ENCODE measurements around the gene FKRP. TPM values are rescaled to one million over a fixed set of nuclear protein-coding genes. Genes with fewer than 3 reads are reported as not detected.

Gene FKRP
- total RNA-seq, 2 experiments from 2014 or later = 11.4 to 12.3 TPM

DNA sequence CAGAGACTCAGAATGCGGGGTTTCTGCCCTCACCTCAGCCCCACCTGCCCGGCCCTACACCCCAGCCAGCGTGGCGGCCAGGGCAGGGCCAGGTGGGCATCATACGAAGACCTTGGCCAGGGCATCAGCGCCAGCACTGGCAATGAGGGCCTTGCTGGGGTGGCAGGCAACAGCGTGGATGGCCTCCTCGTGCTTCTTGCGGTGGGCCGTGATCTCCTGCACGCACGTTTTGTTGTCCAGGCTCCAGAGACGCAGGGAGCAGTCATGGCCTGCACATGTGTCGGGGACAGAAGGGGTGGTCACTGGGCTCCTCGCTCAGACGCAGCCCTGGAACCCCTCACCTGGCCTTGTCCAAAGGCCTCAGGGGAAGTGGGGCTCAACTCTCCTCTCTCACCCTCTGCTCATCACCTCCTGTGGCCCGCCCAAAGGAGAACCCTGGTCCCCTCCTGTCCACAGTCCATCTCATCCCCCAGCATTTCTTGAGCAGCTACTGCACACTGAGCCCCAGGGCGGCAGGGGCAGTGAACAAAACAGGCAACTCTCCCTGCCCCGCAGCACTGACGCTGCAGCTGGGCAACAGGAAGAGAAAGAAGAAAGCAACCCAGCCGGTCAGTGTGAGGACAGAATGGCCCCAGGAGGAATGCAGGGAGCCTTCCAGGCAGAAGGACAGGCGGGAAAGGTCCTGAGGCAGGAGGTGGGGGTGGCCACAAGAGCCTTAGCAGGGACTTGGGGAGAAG, 25.2 kb upstream of the FKRP start:
- CTCF ChIA-PET = interaction anchor here (1.2 to 1.4 kb wide), 2 partner anchors 10 to 27 kb away, joined by 3 read pairs; no protein-coding TSS in a partner anchor
- peaks cover 27% of the 10 kb centered on the region for H3K4me1 Mint-ChIP-seq (ENCODE audit: low read depth)
- no peak overlapping the region for H3K4me3 Mint-ChIP-seq
- intact Hi-C loops (cut with micrococcal nuclease) = no loop called here
- peaks cover 31% of the 10 kb centered on the region for H3K36me3 Mint-ChIP-seq
- DNase-seq = no peak
- H3K9me3 Mint-ChIP-seq = no peaks in the 10 kb centered on the region
- no peaks in the 10 kb centered on the region for H3K27me3 Mint-ChIP-seq
- POLR2A ChIA-PET = no interaction called here
- H3K27ac Mint-ChIP-seq = peak overlapping the region; percentile 35

DNA sequence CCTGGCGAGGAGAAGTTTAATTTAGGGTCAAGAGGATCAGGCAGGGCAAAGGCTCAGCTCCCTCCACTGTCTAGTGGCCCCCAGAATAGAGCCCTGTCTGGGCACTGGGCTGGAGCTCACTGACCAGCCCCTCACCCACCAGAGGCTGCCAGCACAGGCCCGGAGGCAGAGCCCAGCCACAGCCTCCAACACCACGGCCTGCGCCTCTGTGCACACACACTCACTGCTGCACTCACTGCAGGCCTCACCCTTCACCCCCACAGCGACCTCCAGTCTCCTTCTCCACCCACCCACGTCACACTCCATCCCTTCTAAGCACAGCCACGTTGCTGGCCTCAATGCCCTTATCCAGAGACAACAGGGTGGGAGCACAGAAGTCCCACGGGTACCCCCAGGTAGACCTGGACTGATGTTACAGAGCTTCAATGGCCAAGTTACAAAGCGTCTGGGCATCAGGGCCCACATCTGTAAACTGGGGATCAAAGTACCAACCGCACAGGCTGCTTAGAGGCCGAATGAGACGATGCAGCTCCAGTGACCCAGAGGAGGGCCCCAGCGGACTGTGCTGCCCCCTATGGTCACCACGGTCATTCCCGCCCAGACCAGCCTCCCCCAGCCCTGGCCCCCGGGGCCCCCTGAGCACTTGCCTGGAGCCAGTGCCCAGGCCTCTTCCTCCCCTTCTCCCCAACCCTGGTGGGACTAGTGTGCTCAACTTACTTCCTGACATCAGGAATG, 24.4 kb upstream of the FKRP start:
- no peaks in the 10 kb centered on the region for H3K9me3 Mint-ChIP-seq
- ChIA-PET CTCF (interaction anchor here (1.4 kb wide), 1 partner anchor 9 kb away, joined by 3 read pairs; no protein-coding TSS in a partner anchor), POLR2A (no interaction called here)
- H3K27ac Mint-ChIP-seq = no peak overlapping the region
- peaks cover 39% of the 10 kb centered on the region for H3K36me3 Mint-ChIP-seq
- no peaks in the 10 kb centered on the region for H3K27me3 Mint-ChIP-seq
- no peak overlapping the region for H3K4me3 Mint-ChIP-seq
- intact Hi-C loops (cut with micrococcal nuclease) = no loop called here
- no peak for DNase-seq
- H3K4me1 Mint-ChIP-seq (ENCODE audit: low read depth) = peaks cover 27% of the 10 kb centered on the region

DNA sequence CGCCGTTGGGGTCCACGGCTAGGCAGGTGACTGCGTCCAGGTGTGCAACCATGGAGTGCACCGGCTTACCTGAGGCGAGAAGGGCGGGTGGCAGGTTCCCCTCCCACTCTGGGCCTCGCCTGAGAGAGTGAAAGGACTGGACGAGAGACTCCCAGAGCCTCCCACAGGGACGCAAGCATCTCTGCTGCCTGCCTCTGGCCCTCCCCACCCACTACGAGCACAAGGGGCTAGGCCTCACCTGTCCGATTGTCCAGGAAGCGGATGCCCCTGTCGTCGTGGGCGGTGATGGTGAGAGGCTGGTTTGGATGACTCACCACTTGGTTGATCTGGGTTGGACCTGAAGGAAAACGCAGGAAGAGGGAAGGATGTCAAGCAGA, 23.9 kb upstream of the FKRP start:
- ChIA-PET CTCF (no interaction called here), POLR2A (no interaction called here)
- Mint-ChIP-seq H3K9me3 (no peaks in the 10 kb centered on the region), H3K4me1 (ENCODE audit: low read depth) (peaks cover 27% of the 10 kb centered on the region), H3K36me3 (peaks cover 44% of the 10 kb centered on the region), H3K27ac (no peak overlapping the region), H3K27me3 (no peaks in the 10 kb centered on the region), H3K4me3 (no peak overlapping the region)
- no peak for DNase-seq
- intact Hi-C loops (cut with micrococcal nuclease) = no loop called here

DNA sequence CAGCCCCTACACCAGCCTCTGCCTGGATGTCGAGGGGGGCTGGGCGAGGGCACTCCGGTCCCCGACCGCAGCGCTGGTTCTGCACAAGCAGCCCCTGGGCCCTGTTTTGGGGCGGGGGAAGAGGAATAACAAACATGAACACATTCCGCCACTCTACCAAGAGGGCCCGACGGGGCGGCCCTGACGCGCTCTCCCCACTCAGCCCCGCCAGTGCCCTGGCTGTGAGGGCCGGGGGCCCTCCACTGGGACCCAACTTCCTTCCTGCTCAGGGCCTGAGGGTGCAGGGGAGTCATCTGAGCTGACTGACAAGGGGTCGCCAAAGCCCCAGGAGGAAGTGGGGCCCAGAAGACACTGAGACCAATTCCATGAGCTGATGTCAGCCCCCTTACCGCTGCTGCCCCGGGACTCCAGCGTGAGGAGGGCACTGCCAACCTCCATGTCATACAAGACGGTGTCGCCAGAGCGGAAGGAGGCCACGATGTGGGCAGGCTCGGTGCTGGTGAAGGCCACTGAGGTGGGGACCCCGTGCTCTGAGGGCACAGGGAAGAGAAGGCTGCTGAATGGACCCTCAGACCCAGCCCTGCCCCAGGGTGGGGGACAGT, 23.3 kb upstream of the FKRP start:
- Mint-ChIP-seq H3K27me3 (no peaks in the 10 kb centered on the region), H3K9me3 (no peaks in the 10 kb centered on the region), H3K36me3 (peaks cover 48% of the 10 kb centered on the region), H3K4me1 (ENCODE audit: low read depth) (peaks cover 27% of the 10 kb centered on the region), H3K27ac (no peak overlapping the region), H3K4me3 (no peak overlapping the region)
- DNase-seq = no peak
- CTCF ChIA-PET = no interaction called here
- intact Hi-C loops (cut with micrococcal nuclease) = no loop called here
- POLR2A ChIA-PET = interaction anchor here (0.7 to 1.5 kb wide), 2 partner anchors 9 to 104 kb away, joined by 3 to 4 read pairs; no protein-coding TSS in a partner anchor

DNA sequence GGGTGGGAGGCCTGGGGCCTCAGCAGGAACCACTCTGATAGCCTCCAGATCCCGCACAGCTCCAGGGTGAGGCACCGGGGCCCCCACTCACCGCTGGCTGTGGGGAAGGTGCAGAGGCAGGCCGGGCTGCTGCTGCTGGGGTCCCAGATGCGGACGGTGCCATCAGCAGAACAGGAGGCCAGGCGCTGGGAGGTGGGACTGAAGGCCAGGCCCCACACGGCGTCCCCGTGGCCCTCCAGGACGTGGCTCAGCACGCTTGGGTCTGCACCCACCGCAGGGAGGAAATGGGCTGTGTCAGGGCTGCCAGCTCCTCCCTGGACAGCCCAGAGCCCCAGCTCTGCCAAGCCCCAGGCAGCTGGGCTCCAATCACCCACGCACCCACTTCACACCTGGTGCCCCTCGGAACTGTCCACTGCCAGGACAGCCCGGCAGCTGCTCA, 22.8 kb upstream of the FKRP start:
- Mint-ChIP-seq H3K9me3 (no peaks in the 10 kb centered on the region), H3K36me3 (peaks cover 49% of the 10 kb centered on the region), H3K4me3 (no peak overlapping the region), H3K27me3 (no peaks in the 10 kb centered on the region), H3K4me1 (ENCODE audit: low read depth) (peaks cover 22% of the 10 kb centered on the region), H3K27ac (no peak overlapping the region)
- ChIA-PET POLR2A (interaction anchor here (0.7 to 1.5 kb wide), 2 partner anchors 9 to 104 kb away, joined by 3 to 4 read pairs; no protein-coding TSS in a partner anchor), CTCF (interaction anchor here (1.3 kb wide), 1 partner anchor 19 kb away, joined by 6 read pairs; no protein-coding TSS in a partner anchor)
- intact Hi-C loops (cut with micrococcal nuclease) = no loop called here
- no peak for DNase-seq

DNA sequence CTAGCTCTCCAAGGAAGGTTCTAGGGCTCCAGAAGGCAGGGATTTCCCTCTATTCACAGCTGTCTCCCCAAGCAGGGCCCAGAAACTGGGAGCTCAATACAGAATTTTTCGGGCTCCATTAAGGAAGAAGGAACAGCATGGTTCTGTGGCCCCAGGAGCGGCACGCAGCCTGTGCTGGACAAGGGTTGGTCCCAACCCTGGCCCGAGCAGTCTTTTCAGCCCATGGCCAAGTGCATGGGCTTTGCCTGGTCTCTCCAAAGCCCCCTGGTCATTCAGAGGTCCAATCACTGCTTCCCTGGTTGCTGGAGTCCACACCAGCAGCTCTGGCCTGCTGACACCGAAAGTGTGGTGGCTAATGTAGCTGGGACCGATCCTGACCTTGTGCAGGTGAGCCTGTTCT, 22.4 kb upstream of the FKRP start:
- peaks cover 50% of the 10 kb centered on the region for H3K36me3 Mint-ChIP-seq
- H3K4me1 Mint-ChIP-seq (ENCODE audit: low read depth) = peaks cover 17% of the 10 kb centered on the region
- CTCF ChIA-PET = interaction anchor here (1.3 kb wide), 1 partner anchor 19 kb away, joined by 6 read pairs; no protein-coding TSS in a partner anchor
- H3K9me3 Mint-ChIP-seq = no peaks in the 10 kb centered on the region
- DNase-seq = no peak
- no peak overlapping the region for H3K4me3 Mint-ChIP-seq
- H3K27ac Mint-ChIP-seq = no peak overlapping the region
- POLR2A ChIA-PET = interaction anchor here (0.7 to 1.5 kb wide), 2 partner anchors 9 to 105 kb away, joined by 3 to 4 read pairs; no protein-coding TSS in a partner anchor
- intact Hi-C loops (cut with micrococcal nuclease) = no loop called here
- no peaks in the 10 kb centered on the region for H3K27me3 Mint-ChIP-seq

DNA sequence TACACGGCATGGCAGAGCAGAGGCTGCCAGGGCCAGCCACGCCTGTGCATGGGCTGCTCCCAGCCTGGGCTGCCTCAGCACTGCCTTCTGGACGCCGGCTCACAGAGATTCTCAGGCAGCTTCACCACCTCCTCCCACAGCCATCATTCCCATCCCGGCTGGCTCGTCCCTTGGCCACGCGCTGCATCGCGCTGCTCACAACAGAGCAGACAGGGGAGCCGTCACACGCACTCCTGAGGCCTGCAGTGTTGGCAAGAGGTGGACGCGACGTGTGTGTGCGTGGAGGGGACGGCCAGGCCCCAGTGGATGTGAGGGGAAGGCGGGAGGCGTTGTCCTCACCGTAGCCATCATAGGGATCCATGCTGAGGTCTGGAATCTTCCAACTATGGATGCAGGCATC, 21.4 kb upstream of the FKRP start:
- Mint-ChIP-seq H3K9me3 (no peaks in the 10 kb centered on the region), H3K36me3 (peaks cover 51% of the 10 kb centered on the region), H3K27me3 (no peaks in the 10 kb centered on the region), H3K4me1 (ENCODE audit: low read depth) (peaks cover 10% of the 10 kb centered on the region), H3K4me3 (no peak overlapping the region), H3K27ac (no peak overlapping the region)
- ChIA-PET CTCF (interaction anchor here (1.3 kb wide), 1 partner anchor 20 kb away, joined by 5 read pairs; no protein-coding TSS in a partner anchor), POLR2A (no interaction called here)
- DNase-seq = no peak
- intact Hi-C loops (cut with micrococcal nuclease) = no loop called here

DNA sequence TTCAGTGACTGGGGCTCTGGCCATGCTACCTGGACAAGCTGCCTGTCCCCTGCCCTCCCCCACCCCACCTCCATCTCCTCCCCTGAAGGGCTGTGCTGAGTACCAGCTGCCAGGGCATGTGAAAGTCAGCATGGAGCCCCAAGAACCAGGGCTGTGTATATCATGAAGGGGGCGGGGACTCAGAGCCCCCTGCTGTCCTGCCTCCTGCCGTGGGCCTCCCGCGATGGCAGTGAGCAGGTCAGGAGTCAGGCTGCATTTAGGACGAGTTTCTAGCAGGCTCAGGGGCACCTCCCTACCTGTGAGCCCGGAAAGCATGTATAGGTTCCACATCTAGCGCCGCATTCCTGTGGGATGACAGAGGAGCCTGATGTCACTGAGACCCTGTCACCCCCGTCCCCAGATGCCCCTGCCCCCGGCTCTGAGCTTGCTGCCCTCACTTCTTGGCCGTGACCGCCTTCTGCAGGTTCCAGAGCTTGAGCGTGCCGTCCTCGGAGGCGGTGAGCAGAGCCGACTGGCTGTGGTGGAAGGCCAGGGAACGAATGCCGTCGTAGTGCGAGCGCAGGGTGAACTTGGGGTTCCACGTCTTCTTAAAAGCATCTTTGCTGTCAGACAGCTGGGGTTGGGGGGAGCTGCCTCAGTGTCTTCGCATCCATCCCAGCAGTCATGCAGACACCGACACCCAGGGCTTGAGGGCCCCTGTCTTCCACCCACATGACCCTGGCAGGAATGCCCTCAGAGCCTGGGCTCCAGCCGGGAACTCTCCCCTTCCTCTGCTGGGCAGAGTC, 20.6 kb upstream of the FKRP start:
- no peak for DNase-seq
- H3K4me1 Mint-ChIP-seq (ENCODE audit: low read depth) = peaks cover 9% of the 10 kb centered on the region
- POLR2A ChIA-PET = no interaction called here
- no peaks in the 10 kb centered on the region for H3K9me3 Mint-ChIP-seq
- H3K36me3 Mint-ChIP-seq = peaks cover 48% of the 10 kb centered on the region
- H3K4me3 Mint-ChIP-seq = no peak overlapping the region
- intact Hi-C loops (cut with micrococcal nuclease) = no loop called here
- H3K27me3 Mint-ChIP-seq = no peaks in the 10 kb centered on the region
- H3K27ac Mint-ChIP-seq = no peak overlapping the region
- CTCF ChIA-PET = interaction anchor here (1.3 kb wide), 1 partner anchor 21 kb away, joined by 5 read pairs; no protein-coding TSS in a partner anchor

DNA sequence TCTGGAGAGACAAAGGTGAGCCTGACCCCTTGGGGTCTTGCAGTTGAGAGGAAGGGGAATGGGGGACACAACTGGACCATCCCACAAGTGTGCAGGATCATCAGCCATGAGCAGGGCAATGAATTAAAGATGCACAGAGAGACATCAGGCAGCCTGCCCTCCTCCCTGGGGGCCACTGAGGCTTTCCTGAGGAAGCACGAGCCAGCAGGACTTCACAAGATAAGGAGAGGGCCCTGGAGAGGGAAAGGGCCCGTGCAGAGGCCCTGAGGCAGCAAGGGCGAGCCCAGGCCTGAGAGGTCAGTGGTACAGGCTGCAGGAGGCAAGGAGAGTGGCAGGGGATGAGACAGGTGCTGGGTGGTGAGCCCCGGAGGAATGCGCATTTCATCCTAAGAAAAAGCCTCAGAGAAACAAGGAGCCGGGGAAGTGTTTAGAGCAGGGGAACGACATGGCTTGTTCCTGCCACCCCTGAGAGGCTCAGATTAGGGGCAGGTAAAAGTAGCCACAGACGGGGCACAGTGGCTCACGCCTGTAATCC, 19.9 kb upstream of the FKRP start:
- no peak for DNase-seq
- H3K9me3 Mint-ChIP-seq = no peaks in the 10 kb centered on the region
- intact Hi-C loops (cut with micrococcal nuclease) = no loop called here
- H3K4me3 Mint-ChIP-seq = no peak overlapping the region
- CTCF ChIA-PET = interaction anchor here (1.0 to 6.4 kb wide), 3 partner anchors 11 to 22 kb away, joined by 3 to 121 read pairs (median 5); no protein-coding TSS in a partner anchor
- H3K36me3 Mint-ChIP-seq = peaks cover 47% of the 10 kb centered on the region
- peaks cover 8% of the 10 kb centered on the region for H3K4me1 Mint-ChIP-seq (ENCODE audit: low read depth)
- POLR2A ChIA-PET = no interaction called here
- no peaks in the 10 kb centered on the region for H3K27me3 Mint-ChIP-seq
- H3K27ac Mint-ChIP-seq = no peak overlapping the region

DNA sequence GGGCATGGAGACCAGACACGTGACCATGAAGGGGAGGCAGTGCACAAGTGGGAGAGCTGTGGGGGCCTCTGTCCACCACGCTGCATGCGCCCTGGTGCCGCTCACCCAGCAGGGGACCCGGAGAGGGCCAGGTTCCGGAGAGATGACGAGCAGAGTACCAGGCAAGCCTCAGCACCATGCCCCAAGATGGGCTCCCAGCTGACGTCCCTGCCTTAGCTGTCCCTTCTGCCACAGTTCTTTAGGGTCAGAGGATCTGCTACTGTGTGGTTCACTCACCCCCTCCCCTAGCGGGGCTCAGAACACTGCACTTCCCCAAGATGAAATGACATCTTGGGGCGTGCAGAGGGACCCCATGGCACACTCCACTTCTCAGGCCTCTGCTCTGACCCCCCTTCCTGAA, 19.3 kb upstream of the FKRP start:
- ChIA-PET CTCF (interaction anchor here (1.0 to 6.4 kb wide), 3 partner anchors 11 to 22 kb away, joined by 3 to 121 read pairs (median 3); no protein-coding TSS in a partner anchor), POLR2A (interaction anchor here (0.6 kb wide), 1 partner anchor 21 kb away, joined by 4 read pairs; no protein-coding TSS in a partner anchor)
- DNase-seq = no peak
- Mint-ChIP-seq H3K4me3 (no peak overlapping the region), H3K36me3 (peaks cover 45% of the 10 kb centered on the region), H3K27me3 (no peaks in the 10 kb centered on the region), H3K4me1 (ENCODE audit: low read depth) (peaks cover 13% of the 10 kb centered on the region), H3K27ac (no peak overlapping the region), H3K9me3 (no peaks in the 10 kb centered on the region)
- intact Hi-C loops (cut with micrococcal nuclease) = no loop called here

DNA sequence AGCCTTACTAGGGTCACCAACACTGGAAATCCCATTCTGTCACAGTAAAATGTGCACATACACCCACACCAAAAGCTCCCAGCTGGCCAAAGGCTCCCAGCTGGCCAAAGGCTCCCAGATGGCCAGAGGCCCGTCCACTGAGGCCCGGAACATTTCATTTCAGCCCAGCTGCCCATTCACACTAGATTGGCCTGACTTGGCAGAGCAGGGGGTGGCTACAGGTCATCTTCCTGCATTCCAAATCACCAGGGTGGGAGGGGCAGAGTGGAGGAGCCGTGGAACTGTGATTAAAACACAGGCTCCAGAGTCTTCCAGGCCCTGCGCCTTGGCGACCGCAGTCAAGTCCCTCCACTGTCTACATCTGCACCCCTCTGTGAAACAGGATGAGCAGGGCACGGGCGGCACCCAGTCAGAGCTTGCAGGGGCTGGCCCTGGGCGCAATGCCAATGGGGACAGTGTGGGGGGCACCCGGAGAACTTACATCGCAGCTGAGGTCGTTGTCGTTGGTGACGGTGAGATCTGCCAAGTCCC, 18.8 kb upstream of the FKRP start:
- ChIA-PET POLR2A (interaction anchor here (0.6 kb wide), 1 partner anchor 21 kb away, joined by 4 read pairs; no protein-coding TSS in a partner anchor), CTCF (interaction anchor here (1.0 to 6.4 kb wide), 3 partner anchors 12 to 23 kb away, joined by 3 to 121 read pairs (median 3); no protein-coding TSS in a partner anchor)
- H3K4me3 Mint-ChIP-seq = no peak overlapping the region
- H3K36me3 Mint-ChIP-seq = peaks cover 46% of the 10 kb centered on the region
- DNase-seq = no peak
- H3K27me3 Mint-ChIP-seq = no peaks in the 10 kb centered on the region
- H3K27ac Mint-ChIP-seq = no peak overlapping the region
- H3K9me3 Mint-ChIP-seq = no peaks in the 10 kb centered on the region
- intact Hi-C loops (cut with micrococcal nuclease) = no loop called here
- H3K4me1 Mint-ChIP-seq (ENCODE audit: low read depth) = peaks cover 17% of the 10 kb centered on the region
